ENCODE data around the gene MACF1. TPM values are rescaled to one million over a fixed set of nuclear protein-coding genes. Genes with fewer than 3 reads are reported as not detected.

The MACF1 gene
- total and polyA plus RNA-seq, 2 of the 13 experiments (the other 11 are each of a cell fraction or from before 2014, with no cell fraction given): 36.7 to 65.4 TPM

DNA sequence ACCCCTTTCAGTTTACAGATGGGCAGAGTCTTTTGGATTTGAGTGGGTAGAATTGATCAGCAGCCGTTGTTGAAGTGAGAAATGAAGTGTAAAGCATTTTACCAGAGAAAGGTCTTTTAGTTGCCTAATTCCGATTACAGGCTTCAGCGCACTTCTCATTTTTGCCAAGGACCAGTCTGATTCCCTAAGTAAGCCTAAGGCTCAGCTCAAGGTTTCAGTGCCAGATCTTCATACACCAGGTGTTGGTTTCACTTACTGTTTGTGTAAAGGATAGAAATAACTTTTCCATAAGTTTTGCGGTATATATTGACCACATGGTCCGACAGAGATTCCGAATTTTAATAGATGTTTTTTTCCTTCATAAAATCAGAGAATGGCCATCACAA, 203.0 kb downstream of the MACF1 start (continued):
- TF ChIP-seq NCOA1 (CRISPR knock-in tag; IDR thresholded peaks at IDR 0.05) (no peak), ZNF609 (CRISPR knock-in tag; IDR thresholded peaks at IDR 0.05; ENCODE audit: borderline replicate concordance) (no peak), IKZF5 (CRISPR knock-in tag; IDR thresholded peaks at IDR 0.05) (no peak), TCF12 (IDR thresholded peaks at IDR 0.05) (no peak), TCF12 (CRISPR knock-in tag; IDR thresholded peaks at IDR 0.05) (no peak), MEF2D (CRISPR knock-in tag; IDR thresholded peaks at IDR 0.05) (peak; percentile 7; the same call in 1 of the 2 replicates), ONECUT2 (CRISPR knock-in tag; IDR thresholded peaks at IDR 0.05) (0 out of 2 replicates have a peak, but pooled peaks have one; percentile 21), FLYWCH1 (CRISPR knock-in tag; IDR thresholded peaks at IDR 0.05) (no peak), SMAD1 (CRISPR knock-in tag; IDR thresholded peaks at IDR 0.05; ENCODE audit: borderline replicate concordance, low read depth) (no peak), KDM1A (CRISPR knock-in tag; IDR thresholded peaks at IDR 0.05) (no peak), ZNF589 (CRISPR knock-in tag; conservative IDR thresholded peaks at IDR 0.05) (no peak), TERF1 (CRISPR knock-in tag; IDR thresholded peaks at IDR 0.05) (no peak), ZEB1 (IDR thresholded peaks at IDR 0.05; ENCODE audit: insufficient replicate concordance, low read depth) (no peak), HHEX (CRISPR knock-in tag; IDR thresholded peaks at IDR 0.05) (no peak)
- TF ChIP-seq, protein P1, sequence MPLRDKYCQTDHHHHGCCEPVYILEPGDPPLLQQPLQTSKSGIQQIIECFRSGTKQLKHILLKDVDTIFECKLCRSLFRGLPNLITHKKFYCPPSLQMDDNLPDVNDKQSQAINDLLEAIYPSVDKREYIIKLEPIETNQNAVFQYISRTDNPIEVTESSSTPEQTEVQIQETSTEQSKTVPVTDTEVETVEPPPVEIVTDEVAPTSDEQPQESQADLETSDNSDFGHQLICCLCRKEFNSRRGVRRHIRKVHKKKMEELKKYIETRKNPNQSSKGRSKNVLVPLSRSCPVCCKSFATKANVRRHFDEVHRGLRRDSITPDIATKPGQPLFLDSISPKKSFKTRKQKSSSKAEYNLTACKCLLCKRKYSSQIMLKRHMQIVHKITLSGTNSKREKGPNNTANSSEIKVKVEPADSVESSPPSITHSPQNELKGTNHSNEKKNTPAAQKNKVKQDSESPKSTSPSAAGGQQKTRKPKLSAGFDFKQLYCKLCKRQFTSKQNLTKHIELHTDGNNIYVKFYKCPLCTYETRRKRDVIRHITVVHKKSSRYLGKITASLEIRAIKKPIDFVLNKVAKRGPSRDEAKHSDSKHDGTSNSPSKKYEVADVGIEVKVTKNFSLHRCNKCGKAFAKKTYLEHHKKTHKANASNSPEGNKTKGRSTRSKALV (CRISPR knock-in tag; IDR thresholded peaks at IDR 0.05): 0 out of 2 replicates have a peak, but pooled peaks have one; percentile 31
- TF ChIP-seq, protein P2, sequence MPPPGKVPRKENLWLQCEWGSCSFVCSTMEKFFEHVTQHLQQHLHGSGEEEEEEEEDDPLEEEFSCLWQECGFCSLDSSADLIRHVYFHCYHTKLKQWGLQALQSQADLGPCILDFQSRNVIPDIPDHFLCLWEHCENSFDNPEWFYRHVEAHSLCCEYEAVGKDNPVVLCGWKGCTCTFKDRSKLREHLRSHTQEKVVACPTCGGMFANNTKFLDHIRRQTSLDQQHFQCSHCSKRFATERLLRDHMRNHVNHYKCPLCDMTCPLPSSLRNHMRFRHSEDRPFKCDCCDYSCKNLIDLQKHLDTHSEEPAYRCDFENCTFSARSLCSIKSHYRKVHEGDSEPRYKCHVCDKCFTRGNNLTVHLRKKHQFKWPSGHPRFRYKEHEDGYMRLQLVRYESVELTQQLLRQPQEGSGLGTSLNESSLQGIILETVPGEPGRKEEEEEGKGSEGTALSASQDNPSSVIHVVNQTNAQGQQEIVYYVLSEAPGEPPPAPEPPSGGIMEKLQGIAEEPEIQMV (CRISPR knock-in tag; IDR thresholded peaks at IDR 0.05; ENCODE audit: low read depth): 0 out of 2 replicates have a peak, but pooled peaks have one; percentile 3
- TF ChIP-seq, protein P3, sequence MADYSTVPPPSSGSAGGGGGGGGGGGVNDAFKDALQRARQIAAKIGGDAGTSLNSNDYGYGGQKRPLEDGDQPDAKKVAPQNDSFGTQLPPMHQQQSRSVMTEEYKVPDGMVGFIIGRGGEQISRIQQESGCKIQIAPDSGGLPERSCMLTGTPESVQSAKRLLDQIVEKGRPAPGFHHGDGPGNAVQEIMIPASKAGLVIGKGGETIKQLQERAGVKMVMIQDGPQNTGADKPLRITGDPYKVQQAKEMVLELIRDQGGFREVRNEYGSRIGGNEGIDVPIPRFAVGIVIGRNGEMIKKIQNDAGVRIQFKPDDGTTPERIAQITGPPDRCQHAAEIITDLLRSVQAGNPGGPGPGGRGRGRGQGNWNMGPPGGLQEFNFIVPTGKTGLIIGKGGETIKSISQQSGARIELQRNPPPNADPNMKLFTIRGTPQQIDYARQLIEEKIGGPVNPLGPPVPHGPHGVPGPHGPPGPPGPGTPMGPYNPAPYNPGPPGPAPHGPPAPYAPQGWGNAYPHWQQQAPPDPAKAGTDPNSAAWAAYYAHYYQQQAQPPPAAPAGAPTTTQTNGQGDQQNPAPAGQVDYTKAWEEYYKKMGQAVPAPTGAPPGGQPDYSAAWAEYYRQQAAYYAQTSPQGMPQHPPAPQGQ (CRISPR knock-in tag; IDR thresholded peaks at IDR 0.05; ENCODE audit: borderline replicate concordance): no peak

Data from HepG2 (cell line).